C1 segment of cervical spinal cord (tissue), 14 donors: Measurements from ENCODE around the gene USHBP1.

ENCODE experiments used
- DNase-seq, 14 donors: peaks; one replicate each; lab custom pipeline; 2025; lab: John Stamatoyannopoulos, UW

Gene USHBP1

DNA sequence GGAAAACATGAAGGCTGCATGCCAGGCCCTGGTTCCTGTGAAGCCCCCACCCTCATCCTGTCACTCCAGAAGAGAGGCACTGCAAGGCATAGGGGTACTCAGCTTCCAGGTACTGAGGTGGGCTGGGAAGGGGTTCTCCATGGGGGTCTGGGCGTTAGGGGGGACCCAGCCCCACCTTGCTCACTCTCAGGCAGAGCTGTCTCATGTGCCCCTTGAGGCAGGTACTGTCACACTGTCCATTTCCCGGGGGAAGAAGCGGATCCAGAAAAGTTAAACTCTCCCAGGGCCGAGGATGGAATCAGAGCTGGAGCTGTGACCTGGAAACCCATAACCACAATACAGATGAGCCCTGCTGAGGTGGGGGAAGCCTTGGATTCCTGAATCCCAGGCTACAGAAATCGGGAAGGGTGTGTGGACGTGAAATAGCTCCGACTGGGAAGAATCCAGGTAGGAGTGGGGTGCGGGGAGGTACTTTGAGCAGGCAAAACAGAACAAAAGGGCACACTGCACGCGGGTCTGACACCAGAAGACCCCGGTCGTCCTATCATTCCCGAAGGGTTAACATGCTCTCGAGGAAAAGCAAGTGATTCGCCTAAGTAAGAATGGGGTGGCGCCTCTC, 49.9 kb downstream of the USHBP1 start:
- no peak for DNase-seq

DNA sequence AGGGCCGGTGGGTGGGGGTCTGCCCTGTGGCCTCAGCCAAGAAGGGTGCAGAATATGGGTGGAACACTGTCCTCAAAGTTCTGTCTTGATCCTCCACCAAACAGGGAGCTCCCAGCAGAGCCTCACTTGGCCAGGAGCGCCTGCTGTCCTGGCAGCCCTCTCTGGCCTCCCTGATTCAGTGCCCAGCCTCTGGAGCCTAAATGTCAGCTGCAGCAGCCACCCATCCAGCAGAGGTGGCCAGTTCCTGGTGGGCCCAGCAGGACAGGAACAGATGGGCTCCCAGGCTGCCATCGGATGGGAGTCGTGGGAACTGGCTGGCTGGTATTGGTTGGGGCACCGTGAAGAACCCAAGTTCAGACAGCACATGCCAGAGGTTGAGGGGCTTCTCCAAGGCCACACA, 51.2 kb downstream of the USHBP1 start:
- no peak for DNase-seq

DNA sequence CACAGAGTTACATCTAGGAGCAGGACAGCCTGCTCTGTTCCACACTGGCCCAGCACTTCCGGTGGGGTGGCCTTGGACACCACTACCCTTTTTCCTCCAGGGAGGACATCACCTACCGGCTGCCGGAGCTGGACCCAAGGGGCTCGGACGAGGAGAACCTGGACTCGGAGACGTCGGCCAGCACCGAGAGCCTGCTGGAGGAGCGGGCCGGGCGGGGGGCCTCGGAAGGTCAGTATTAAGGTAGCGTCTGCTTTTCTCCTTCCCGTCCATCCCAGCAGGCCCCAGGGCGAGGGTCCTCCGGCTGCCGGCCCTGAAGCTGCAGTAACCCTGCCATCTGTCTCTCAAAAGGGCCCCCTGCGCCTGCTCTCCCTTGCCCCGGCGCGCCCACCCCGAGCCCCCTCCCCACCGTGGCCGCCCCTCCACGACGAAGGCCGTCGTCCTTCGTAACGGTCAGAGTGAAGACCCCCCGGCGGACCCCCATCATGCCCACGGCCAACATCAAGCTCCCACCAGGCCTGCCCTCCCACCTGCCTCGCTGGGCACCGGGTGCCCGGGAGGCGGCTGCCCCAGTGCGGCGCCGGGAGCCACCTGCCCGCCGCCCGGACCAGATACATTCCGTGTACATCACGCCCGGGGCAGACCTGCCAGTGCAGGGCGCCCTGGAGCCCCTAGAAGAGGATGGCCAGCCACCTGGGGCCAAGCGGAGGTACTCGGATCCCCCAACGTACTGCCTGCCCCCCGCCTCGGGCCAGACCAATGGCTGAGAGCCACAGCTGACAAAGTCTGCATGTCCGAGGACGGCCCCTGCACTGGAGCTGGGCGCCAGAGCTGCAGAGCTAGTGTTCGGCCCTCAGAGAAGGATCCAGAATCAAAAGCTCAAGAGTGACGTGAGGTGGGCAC, 52.7 kb downstream of the USHBP1 start:
- DNase-seq: no peak

DNA sequence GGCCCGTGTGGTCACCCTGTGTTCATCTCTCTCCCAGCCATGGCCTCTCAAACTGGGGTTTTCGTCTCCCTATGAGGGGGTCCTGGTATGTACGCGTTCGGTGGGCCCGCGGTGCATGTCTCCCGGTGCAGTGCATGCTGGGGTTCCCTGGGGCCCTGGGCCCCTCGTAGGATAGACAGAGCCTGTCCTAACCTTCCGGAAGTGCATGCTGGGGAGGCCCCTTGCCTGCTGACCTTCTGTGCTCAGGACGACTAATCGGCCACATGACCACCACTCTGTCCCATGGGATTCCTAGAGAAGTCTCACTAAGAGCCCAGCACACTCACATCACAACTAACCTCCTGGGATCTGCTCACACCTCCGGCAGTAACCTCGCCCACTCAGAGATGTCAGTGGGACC, 54.2 kb downstream of the USHBP1 start:
- DNase-seq: no peak

DNA sequence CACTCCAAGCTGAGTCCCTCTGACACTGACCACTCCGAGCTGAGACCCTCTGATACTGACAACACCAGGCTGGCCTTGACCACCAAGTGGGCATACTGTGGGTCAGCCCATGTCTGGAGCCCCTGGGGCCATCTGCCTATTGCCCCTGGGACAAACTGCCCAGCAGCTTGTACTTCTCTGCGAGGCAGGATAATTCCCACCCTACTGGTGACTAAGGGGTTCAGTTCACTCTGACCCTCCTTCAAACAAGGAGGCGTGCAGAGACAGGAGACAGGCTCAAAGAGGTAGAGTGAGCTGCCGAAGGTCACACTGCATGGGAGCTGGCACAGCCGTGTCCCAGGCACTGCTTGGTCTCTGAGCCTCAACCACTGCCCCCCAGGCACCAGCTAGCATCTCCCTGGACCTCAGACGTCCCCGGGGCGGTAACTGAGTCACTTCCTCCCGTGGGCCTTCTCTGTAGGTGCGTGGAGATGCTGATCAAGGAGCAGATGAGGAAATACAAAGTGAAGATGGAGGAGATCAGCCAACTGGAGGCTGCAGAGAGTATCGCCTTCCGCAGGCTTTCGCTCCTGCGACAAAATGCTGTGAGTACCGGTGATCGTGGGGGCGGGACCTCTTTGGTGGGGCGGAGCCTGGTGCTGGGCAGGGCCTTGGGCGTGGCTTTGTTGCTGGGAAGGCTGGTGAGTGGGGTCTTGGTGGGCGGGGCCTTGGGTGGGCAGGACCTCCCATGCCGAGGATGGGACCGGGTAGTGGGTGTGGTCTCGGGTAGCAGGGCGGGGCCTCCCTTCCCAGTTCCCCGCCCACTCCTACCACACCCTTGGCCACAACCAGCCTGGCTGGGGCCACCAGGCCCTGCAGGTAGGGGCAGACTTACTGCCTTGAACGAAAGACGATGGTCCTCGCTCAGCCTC, 55.2 kb downstream of the USHBP1 start:
- DNase-seq: no peak

DNA sequence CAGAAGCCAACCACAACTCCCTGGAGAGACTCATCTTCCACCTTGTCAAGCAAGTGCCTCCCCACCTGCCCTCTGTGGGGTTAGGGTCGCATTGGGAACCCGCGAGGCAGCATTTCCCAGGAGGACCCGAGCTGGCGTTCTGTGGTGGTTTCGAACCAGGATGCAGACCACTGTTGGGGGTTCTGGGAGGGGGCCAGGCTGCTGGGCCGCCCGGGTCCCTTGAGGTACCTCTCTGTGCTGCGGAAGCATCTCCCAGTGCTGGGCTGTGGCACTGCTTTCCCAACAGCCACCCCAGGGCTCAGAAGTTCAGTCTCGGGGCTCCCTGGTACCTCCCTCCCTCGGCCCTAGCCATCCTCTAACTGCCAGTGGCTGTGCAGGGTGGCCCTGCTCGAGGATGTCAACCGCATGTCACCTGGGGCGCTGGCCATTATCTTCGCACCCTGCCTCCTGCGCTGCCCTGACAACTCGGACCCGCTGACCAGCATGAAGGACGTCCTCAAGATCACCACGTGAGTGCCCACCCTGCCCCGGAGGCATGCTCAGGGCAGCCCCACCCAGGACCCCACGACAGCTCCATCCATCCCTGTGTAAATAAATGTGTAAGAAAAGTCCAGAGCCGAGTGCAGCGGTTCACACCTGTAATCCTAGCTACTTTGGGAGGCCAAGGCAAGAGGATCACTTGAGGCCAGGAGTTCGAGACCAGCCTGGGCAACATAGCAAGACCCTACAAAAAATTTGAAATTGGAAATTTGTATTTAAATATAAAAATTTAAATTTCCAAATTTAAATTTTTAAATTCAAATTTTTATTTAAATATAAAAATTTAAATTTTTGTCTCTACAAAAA, 57.6 kb downstream of the USHBP1 start:
- no peak for DNase-seq

DNA sequence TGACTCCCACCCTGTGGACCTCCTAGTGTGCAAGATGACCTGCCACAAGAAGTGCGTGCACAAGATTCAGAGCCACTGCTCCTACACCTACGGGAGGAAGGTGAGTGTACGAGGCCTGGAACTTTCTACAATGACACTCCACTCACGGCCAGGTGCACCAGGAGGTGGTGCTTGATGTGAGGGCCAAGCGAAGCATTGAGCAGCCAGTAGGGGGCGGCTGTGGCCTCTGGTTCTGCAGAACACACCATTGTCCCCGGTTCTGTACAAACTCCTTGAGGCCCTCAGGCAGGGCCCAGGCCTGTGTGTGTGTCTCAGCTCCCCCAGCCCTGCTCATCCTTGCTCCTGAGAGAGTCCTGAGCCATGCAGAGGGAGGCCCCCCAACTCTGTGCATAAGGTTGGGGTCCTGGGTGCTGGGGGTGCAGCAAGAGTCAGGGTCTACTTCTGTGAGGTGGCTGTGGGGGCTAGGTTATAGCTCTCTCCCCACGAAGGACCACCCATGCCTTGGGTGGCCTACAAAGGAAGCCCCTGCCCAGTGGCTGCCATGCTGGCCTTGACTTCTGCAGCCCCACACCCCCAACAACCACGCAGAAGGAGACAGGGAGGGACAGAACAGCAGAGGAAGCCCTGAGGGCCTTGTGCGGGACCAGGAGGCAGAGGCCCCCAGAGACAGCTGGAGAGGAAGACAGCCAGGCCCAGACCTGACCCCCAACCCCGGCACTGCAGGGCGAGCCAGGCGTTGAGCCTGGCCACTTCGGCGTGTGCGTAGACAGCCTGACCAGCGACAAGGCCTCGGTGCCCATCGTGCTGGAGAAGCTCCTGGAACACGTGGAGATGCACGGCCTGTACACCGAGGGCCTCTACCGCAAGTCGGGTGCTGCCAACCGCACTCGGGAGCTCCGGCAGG, 59.1 kb downstream of the USHBP1 start:
- DNase-seq: peak in 2 of 14 donors; percentile 7 to 18

DNA sequence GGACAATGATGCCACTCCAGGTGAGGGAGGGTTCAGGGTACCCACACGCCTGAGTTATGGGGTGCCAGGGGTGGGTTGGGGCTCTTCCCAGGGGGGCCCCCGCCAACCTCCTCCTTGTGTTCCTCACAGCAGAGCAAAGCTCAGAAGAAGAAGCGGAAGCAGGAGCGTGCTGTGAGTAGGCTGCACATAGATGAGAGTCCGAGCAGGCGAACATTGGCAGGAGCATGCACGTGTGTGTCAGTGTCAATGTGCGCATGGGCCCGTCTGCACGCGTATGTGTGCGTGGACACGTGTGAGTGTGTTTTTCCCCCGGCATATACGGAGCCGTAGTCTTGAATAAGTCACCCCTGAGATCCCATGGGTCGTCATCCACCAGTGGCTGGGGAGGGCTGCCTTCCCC, 61.8 kb downstream of the USHBP1 start:
- DNase-seq: no peak

DNA sequence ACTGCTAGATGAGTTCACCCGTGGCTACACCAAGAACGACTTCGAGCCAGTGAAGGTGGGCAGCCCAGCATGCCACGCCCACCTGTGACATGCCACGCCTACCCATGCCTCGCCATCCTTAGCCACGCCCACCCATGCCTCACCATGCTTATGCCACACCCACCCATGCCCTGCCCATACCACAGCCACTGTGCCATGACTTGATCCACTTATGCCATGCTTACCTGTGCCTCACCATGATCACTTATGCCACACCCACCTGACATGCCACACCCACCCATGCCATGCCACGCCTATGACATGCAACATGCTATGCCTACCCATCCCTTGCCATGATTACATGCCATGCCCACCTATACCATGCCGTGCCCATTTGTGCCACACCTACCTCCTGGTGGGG, 62.3 kb downstream of the USHBP1 start:
- no peak for DNase-seq

DNA sequence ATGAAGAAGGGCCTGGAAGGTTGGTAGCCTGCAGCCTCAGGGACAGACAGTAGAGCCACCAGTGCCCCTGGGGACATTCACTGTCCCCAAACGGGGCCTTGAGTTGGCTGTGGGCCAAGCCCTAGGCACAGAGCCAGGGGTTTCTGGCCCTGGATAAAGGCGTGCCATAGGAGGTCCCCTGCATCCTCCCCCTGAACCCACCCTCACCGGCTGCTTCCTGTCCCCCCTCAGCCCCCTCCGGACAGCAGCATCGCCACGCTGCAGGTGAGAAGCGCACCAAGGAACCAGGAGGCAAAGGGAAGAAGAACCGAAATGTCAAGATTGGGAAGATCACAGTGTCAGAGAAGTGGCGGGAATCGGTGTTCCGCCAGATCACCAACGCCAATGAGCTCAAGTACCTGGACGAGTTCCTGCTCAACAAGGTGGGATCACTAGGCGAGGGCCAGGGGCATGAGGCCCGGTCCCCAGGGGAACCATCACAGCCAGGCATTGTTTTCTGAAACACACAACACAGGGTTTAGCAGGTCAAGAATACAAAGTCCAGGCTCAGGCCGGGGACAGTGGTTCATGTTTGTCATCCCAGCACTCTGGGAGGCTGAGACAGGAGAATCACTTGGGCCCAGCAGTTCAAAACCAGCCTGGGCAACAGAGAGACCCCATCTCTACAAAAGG, 64.0 kb downstream of the USHBP1 start:
- DNase-seq: no peak
